ENCODE data around the gene MICU2. TPM values are rescaled to one million over a fixed set of nuclear protein-coding genes. Genes with fewer than 3 reads are reported as not detected.

MICU2 gene
- total and polyA plus RNA-seq, 2 of the 13 experiments (the other 11 are each of a cell fraction or from before 2014, with no cell fraction given): 31.7 to 42.4 TPM

- POLR2A ChIA-PET: no interaction called here
- FAIRE-seq: peak; percentile 85
- Histone ChIP-seq H3K4me3 (replicated peaks in 1 of 3; ENCODE audit: insufficient read depth in 1 of 3, low read depth in 2 of 3, low read length in 3 of 3) (peak overlapping the region in 2 of 3 experiments; percentile 4 to 8; a peak in 2 of 6 replicates), H3K4me2 (ENCODE audit: low read depth, low read length) (peak overlapping the region; percentile 56), H3K4me1 (ENCODE audit: insufficient read depth, low read length) (peaks cover 26% of the 10 kb centered on the region; the same call in 1 of the 2 replicates), H3K79me2 (ENCODE audit: insufficient read depth, low read length) (no peaks in the 10 kb centered on the region), H2AFZ (ENCODE audit: low read length) (peak overlapping the region; percentile 42), H3K9ac (ENCODE audit: insufficient read depth, low read depth, low read length) (0 out of 2 replicates have a peak overlapping the region, but pooled peaks have one; percentile 2), H3K27ac (ENCODE audit: extremely low read length, insufficient read depth, low read length) (no peak overlapping the region), H4K20me1 (ENCODE audit: insufficient read depth, low read length) (no peaks in the 10 kb centered on the region), H3K36me3 (replicated peaks in 1 of 2; ENCODE audit: control insufficient read depth in 1 of 2, insufficient read depth in 2 of 2, low read length in 2 of 2) (no peaks in the 10 kb centered on the region), H3K9me3 (ENCODE audit: low read length) (no peaks in the 10 kb centered on the region), H3K27me3 (ENCODE audit: control insufficient read depth in 1 of 2, insufficient read depth in 2 of 2, low read length in 2 of 2) (no peaks in the 10 kb centered on the region)
- intact Hi-C loops (cut with micrococcal nuclease; ENCODE audit: unreplicated experiment) (loop anchor here (1.0 to 5.0 kb wide), 6 partner anchors 77 to 456 kb away; no protein-coding TSS in a partner anchor), in situ Hi-C loops (cut with HindIII; ENCODE audit: extremely low pct_ligation_motif_present, low pct_unique_long_range_greater_than_20kb) (loop anchor here (5.0 kb wide), 2 partner anchors 137 to 182 kb away; no protein-coding TSS in a partner anchor)
- peak; percentile 72 for DNase-seq (ENCODE audit: low spot score)
- BruUV-seq (replicated peaks): no TSS peak
- peak; percentile 69 for ATAC-seq
- CTCF ChIA-PET (ENCODE audit: low intra/inter-chr PET ratio, low total read pairs): interaction anchor here (1.3 to 2.2 kb wide), 4 partner anchors 141 to 369 kb away, joined by 3 to 22 read pairs (median 6); no protein-coding TSS in a partner anchor
- 3% methylated on average over 8 of the region's 8 CpGs for WGBS (ENCODE audit: low lambda C conversion rate)
- TF ChIP-seq NFIC (IDR thresholded peaks at IDR 0.05; ENCODE audit: low read length) (no peak), GLI4 (CRISPR knock-in tag; IDR thresholded peaks at IDR 0.05; ENCODE audit: borderline replicate concordance) (no peak), NONO (IDR thresholded peaks at IDR 0.05) (no peak), NONO (CRISPR knock-in tag; conservative IDR thresholded peaks at IDR 0.05) (no peak), STAG1 (CRISPR knock-in tag; IDR thresholded peaks at IDR 0.05) (peak; percentile 84), ZNF501 (CRISPR knock-in tag; IDR thresholded peaks at IDR 0.05) (no peak), MNT (IDR thresholded peaks at IDR 0.05) (no peak), GATA4 (IDR thresholded peaks at IDR 0.05; ENCODE audit: borderline replicate concordance, low read depth) (no peak), CCAR2 (optimal IDR thresholded peaks at IDR 0.05; ENCODE audit: low read depth, low read length) (no peak), TEAD3 (CRISPR knock-in tag; optimal IDR thresholded peaks at IDR 0.05; ENCODE audit: borderline replicate concordance) (no peak), SRSF9 (IDR thresholded peaks at IDR 0.05; ENCODE audit: borderline replicate concordance, insufficient read depth, low read depth, low read length, poor library complexity, severe bottlenecking) (peak; percentile 91), ZBTB7B (CRISPR knock-in tag; IDR thresholded peaks at IDR 0.05) (no peak), ZNF224 (CRISPR knock-in tag; IDR thresholded peaks at IDR 0.05) (no peak), ATAD3A (CRISPR knock-in tag; IDR thresholded peaks at IDR 0.05) (no peak), ZNF382 (CRISPR knock-in tag; IDR thresholded peaks at IDR 0.05; ENCODE audit: borderline replicate concordance) (no peak), MAFG (CRISPR knock-in tag; IDR thresholded peaks at IDR 0.05) (no peak), KAT2B (IDR thresholded peaks at IDR 0.05; ENCODE audit: borderline replicate concordance, low read depth, low read length) (no peak), ZNF749 (CRISPR knock-in tag; IDR thresholded peaks at IDR 0.05; ENCODE audit: borderline replicate concordance) (no peak), ZNF75D (CRISPR knock-in tag; IDR thresholded peaks at IDR 0.05; ENCODE audit: borderline replicate concordance) (no peak)
- TF ChIP-seq, protein P1, sequence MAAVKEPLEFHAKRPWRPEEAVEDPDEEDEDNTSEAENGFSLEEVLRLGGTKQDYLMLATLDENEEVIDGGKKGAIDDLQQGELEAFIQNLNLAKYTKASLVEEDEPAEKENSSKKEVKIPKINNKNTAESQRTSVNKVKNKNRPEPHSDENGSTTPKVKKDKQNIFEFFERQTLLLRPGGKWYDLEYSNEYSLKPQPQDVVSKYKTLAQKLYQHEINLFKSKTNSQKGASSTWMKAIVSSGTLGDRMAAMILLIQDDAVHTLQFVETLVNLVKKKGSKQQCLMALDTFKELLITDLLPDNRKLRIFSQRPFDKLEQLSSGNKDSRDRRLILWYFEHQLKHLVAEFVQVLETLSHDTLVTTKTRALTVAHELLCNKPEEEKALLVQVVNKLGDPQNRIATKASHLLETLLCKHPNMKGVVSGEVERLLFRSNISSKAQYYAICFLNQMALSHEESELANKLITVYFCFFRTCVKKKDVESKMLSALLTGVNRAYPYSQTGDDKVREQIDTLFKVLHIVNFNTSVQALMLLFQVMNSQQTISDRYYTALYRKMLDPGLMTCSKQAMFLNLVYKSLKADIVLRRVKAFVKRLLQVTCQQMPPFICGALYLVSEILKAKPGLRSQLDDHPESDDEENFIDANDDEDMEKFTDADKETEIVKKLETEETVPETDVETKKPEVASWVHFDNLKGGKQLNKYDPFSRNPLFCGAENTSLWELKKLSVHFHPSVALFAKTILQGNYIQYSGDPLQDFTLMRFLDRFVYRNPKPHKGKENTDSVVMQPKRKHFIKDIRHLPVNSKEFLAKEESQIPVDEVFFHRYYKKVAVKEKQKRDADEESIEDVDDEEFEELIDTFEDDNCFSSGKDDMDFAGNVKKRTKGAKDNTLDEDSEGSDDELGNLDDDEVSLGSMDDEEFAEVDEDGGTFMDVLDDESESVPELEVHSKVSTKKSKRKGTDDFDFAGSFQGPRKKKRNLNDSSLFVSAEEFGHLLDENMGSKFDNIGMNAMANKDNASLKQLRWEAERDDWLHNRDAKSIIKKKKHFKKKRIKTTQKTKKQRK (IDR thresholded peaks at IDR 0.05; ENCODE audit: low read length): no peak
Measured at GRCh38 chr13:21478881-21479808, 124.8 kb downstream of the MICU2 start.

Measured in HepG2 (cell line).